WTC11 (cell line): ENCODE data around the gene NRXN3. TPM values are rescaled to one million over a fixed set of nuclear protein-coding genes. Genes with fewer than 3 reads are reported as not detected.

Experiments
- ATAC-seq: fragments of 200-7000 bp; cut with Tn5 transposase; 2 replicates; pipeline ENCODE4 v1.10.0; 2021; ENCODE audit warnings: mild to moderate bottlenecking, moderate library complexity
- CTCF ChIA-PET: fragments of 300-600 bp; sonication (Branson Sonifier 250); formaldehyde crosslinking; loops from one replicate; lab custom pipeline; 2021; ENCODE audit warnings: antibody characterized with exemption; lab: Charles Lee
- POLR2A ChIA-PET: fragments of 350-600 bp; sonication (Branson Sonifier 250); formaldehyde crosslinking; loops from one replicate; lab custom pipeline; 2021; ENCODE audit warnings: antibody characterized with exemption; lab: Charles Lee
- DNase-seq: peaks from one replicate; pipeline ENCODE4 v3.0.0; 2021; ENCODE audit warnings: low spot score
- H3K27ac Mint-ChIP-seq: 2 replicates; pipeline ENCODE4 v1.8.0; 2021; ENCODE audit warnings: mixed read lengths
- H3K27me3 Mint-ChIP-seq: 2 replicates; pipeline ENCODE4 v1.8.0; 2021; ENCODE audit warnings: low read depth, mild to moderate bottlenecking, moderate library complexity, mixed read lengths
- H3K36me3 Mint-ChIP-seq: 2 replicates; pipeline ENCODE4 v1.8.0; 2021; ENCODE audit warnings: mixed read lengths
- H3K4me1 Mint-ChIP-seq: 2 replicates; pipeline ENCODE4 v1.8.0; 2022; ENCODE audit warnings: mixed read lengths
- H3K4me3 Mint-ChIP-seq: 2 replicates; pipeline ENCODE4 v1.8.0; 2021; ENCODE audit warnings: mild to moderate bottlenecking, moderate library complexity, mixed read lengths
- H3K9me3 Mint-ChIP-seq: 2 replicates; pipeline ENCODE4 v1.8.0; 2021; ENCODE audit warnings: mixed read lengths
- ESRRA ChIP-seq: sonication (generic); formaldehyde crosslinking; IDR thresholded peaks from 2 replicates; pipeline ENCODE4 v1.8.1; 2022; ENCODE audit warnings: mild to moderate bottlenecking, missing genetic modification reagents, borderline replicate concordance
- ETV6 ChIP-seq: sonication (generic); formaldehyde crosslinking; IDR thresholded peaks from 2 replicates; pipeline ENCODE4 v1.8.1; 2022; ENCODE audit warnings: mild to moderate bottlenecking, missing genetic modification reagents
- FOXJ3 ChIP-seq: sonication (generic); formaldehyde crosslinking; IDR thresholded peaks from 2 replicates; pipeline ENCODE4 v1.9.0; 2021; ENCODE audit warnings: missing genetic modification reagents, mild to moderate bottlenecking, borderline replicate concordance
- JUN ChIP-seq: sonication (generic); formaldehyde crosslinking; IDR thresholded peaks from 2 replicates; pipeline ENCODE4 v1.8.0; 2023; ENCODE audit warnings: mild to moderate bottlenecking, missing genetic modification reagents
- NFYB ChIP-seq: sonication (generic); formaldehyde crosslinking; conservative IDR thresholded peaks from 2 replicates; pipeline ENCODE4 v1.8.0; 2022; ENCODE audit warnings: low read depth, missing genetic modification reagents
- NR1H2 ChIP-seq: sonication (generic); formaldehyde crosslinking; IDR thresholded peaks from 2 replicates; pipeline ENCODE4 v1.9.0; 2021; ENCODE audit warnings: mild to moderate bottlenecking, moderate library complexity, missing genetic modification reagents
- SMAD4 ChIP-seq: sonication (generic); formaldehyde crosslinking; IDR thresholded peaks from 2 replicates; pipeline ENCODE4 v1.8.0; 2022; ENCODE audit warnings: mild to moderate bottlenecking, missing genetic modification reagents
- SP1 ChIP-seq: sonication (generic); formaldehyde crosslinking; conservative IDR thresholded peaks from 2 replicates; pipeline ENCODE4 v1.8.1; 2022; ENCODE audit warnings: missing genetic modification reagents
- TCF7 ChIP-seq: sonication (generic); formaldehyde crosslinking; IDR thresholded peaks from 2 replicates; pipeline ENCODE4 v1.8.0; 2022; ENCODE audit warnings: mild to moderate bottlenecking, low read depth, missing genetic modification reagents, moderate library complexity
- TP53 ChIP-seq: sonication (generic); formaldehyde crosslinking; IDR thresholded peaks from 2 replicates; pipeline ENCODE4 v1.8.1; 2023; ENCODE audit warnings: mild to moderate bottlenecking, missing genetic modification reagents
- ZBTB21 ChIP-seq: sonication (generic); formaldehyde crosslinking; IDR thresholded peaks from 2 replicates; pipeline ENCODE4 v1.8.1; 2023; ENCODE audit warnings: mild to moderate bottlenecking, missing genetic modification reagents, borderline replicate concordance
- total RNA-seq: library from RNA; stranded (reverse); gene quantifications from 3 replicates; pipeline ENCODE4 v1.2.3, GENCODE V29; 2021
- TF ChIP-seq, protein P1 (sequence below): fragments of 250-450 bp; sonication (Bioruptor Pico); IDR thresholded peaks from 2 replicates; pipeline ENCODE4 v1.8.0; 2021; ENCODE audit warnings: mild to moderate bottlenecking
- TF ChIP-seq, protein P2 (sequence below): sonication (generic); formaldehyde crosslinking; IDR thresholded peaks from 2 replicates; pipeline ENCODE4 v1.8.1; 2023; ENCODE audit warnings: mild to moderate bottlenecking, missing genetic modification reagents
- TF ChIP-seq, protein P3 (sequence below): sonication (generic); formaldehyde crosslinking; IDR thresholded peaks from 2 replicates; pipeline ENCODE4 v1.8.1; 2022; ENCODE audit warnings: mild to moderate bottlenecking, moderate library complexity, missing genetic modification reagents
- TF ChIP-seq, protein P4 (sequence below): fragments of 250-450 bp; sonication (Bioruptor Pico); IDR thresholded peaks from 2 replicates; pipeline ENCODE4 v1.9.0; 2021; ENCODE audit warnings: mild to moderate bottlenecking, borderline replicate concordance
- TF ChIP-seq, protein P5 (sequence below): fragments of 250-450 bp; sonication (Bioruptor Pico); conservative IDR thresholded peaks from 2 replicates; pipeline ENCODE4 v1.9.0; 2021; ENCODE audit warnings: mild to moderate bottlenecking
- TF ChIP-seq, protein P6 (sequence below): sonication (generic); formaldehyde crosslinking; IDR thresholded peaks from 2 replicates; pipeline ENCODE4 v1.8.0; 2022; ENCODE audit warnings: mild to moderate bottlenecking, missing genetic modification reagents
- TF ChIP-seq, protein P7 (sequence below): fragments of 250-450 bp; sonication (Bioruptor Pico); IDR thresholded peaks from 2 replicates; pipeline ENCODE4 v1.9.0; 2021; ENCODE audit warnings: mild to moderate bottlenecking
- TF ChIP-seq, protein P8 (sequence below): fragments of 250-450 bp; sonication (Bioruptor Pico); IDR thresholded peaks from 2 replicates; pipeline ENCODE4 v2.1.2; 2022; ENCODE audit warnings: mild to moderate bottlenecking, moderate library complexity

The NRXN3 gene
- total RNA-seq, 1 experiment from 2014 or later: 3.0 TPM

DNA sequence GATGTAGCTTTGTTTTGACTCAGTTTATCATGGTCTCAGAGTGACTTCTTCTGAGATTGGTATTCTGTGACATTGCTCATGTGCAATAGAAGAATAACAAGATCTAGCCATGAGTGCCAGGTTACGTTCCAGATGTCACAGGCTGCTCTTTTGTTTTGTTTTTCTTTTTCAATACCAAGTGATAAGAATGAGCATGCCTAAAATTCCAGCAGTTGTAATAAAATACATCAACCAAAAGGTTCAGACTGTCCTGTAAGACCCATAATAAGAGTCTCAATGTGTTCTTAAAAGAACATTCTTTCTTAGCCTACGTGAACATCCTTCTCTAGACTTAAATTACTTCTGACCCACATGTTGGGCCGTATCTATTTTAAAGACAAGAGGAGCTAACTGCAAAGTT is 1371.9 kb downstream of the NRXN3 start:
- TF ChIP-seq FOXJ3 (CRISPR knock-in tag) (no peak), NR1H2 (CRISPR knock-in tag) (no peak), ESRRA (CRISPR knock-in tag) (no peak), SMAD4 (no peak), NFYB (CRISPR knock-in tag) (no peak), ZBTB21 (CRISPR knock-in tag) (no peak), TCF7 (CRISPR knock-in tag) (no peak), ETV6 (no peak), JUN (CRISPR knock-in tag) (no peak), SP1 (CRISPR knock-in tag) (no peak), TP53 (CRISPR knock-in tag) (no peak)
- TF ChIP-seq, protein P1, sequence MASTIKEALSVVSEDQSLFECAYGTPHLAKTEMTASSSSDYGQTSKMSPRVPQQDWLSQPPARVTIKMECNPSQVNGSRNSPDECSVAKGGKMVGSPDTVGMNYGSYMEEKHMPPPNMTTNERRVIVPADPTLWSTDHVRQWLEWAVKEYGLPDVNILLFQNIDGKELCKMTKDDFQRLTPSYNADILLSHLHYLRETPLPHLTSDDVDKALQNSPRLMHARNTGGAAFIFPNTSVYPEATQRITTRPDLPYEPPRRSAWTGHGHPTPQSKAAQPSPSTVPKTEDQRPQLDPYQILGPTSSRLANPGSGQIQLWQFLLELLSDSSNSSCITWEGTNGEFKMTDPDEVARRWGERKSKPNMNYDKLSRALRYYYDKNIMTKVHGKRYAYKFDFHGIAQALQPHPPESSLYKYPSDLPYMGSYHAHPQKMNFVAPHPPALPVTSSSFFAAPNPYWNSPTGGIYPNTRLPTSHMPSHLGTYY (CRISPR knock-in tag): no peak
- TF ChIP-seq, protein P2, sequence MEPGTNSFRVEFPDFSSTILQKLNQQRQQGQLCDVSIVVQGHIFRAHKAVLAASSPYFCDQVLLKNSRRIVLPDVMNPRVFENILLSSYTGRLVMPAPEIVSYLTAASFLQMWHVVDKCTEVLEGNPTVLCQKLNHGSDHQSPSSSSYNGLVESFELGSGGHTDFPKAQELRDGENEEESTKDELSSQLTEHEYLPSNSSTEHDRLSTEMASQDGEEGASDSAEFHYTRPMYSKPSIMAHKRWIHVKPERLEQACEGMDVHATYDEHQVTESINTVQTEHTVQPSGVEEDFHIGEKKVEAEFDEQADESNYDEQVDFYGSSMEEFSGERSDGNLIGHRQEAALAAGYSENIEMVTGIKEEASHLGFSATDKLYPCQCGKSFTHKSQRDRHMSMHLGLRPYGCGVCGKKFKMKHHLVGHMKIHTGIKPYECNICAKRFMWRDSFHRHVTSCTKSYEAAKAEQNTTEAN: no peak
- TF ChIP-seq, protein P3, sequence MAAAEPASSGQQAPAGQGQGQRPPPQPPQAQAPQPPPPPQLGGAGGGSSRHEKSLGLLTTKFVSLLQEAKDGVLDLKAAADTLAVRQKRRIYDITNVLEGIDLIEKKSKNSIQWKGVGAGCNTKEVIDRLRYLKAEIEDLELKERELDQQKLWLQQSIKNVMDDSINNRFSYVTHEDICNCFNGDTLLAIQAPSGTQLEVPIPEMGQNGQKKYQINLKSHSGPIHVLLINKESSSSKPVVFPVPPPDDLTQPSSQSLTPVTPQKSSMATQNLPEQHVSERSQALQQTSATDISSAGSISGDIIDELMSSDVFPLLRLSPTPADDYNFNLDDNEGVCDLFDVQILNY (CRISPR knock-in tag): no peak
- TF ChIP-seq, protein P4, sequence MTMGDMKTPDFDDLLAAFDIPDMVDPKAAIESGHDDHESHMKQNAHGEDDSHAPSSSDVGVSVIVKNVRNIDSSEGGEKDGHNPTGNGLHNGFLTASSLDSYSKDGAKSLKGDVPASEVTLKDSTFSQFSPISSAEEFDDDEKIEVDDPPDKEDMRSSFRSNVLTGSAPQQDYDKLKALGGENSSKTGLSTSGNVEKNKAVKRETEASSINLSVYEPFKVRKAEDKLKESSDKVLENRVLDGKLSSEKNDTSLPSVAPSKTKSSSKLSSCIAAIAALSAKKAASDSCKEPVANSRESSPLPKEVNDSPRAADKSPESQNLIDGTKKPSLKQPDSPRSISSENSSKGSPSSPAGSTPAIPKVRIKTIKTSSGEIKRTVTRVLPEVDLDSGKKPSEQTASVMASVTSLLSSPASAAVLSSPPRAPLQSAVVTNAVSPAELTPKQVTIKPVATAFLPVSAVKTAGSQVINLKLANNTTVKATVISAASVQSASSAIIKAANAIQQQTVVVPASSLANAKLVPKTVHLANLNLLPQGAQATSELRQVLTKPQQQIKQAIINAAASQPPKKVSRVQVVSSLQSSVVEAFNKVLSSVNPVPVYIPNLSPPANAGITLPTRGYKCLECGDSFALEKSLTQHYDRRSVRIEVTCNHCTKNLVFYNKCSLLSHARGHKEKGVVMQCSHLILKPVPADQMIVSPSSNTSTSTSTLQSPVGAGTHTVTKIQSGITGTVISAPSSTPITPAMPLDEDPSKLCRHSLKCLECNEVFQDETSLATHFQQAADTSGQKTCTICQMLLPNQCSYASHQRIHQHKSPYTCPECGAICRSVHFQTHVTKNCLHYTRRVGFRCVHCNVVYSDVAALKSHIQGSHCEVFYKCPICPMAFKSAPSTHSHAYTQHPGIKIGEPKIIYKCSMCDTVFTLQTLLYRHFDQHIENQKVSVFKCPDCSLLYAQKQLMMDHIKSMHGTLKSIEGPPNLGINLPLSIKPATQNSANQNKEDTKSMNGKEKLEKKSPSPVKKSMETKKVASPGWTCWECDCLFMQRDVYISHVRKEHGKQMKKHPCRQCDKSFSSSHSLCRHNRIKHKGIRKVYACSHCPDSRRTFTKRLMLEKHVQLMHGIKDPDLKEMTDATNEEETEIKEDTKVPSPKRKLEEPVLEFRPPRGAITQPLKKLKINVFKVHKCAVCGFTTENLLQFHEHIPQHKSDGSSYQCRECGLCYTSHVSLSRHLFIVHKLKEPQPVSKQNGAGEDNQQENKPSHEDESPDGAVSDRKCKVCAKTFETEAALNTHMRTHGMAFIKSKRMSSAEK (CRISPR knock-in tag): no peak
- TF ChIP-seq, protein P5, sequence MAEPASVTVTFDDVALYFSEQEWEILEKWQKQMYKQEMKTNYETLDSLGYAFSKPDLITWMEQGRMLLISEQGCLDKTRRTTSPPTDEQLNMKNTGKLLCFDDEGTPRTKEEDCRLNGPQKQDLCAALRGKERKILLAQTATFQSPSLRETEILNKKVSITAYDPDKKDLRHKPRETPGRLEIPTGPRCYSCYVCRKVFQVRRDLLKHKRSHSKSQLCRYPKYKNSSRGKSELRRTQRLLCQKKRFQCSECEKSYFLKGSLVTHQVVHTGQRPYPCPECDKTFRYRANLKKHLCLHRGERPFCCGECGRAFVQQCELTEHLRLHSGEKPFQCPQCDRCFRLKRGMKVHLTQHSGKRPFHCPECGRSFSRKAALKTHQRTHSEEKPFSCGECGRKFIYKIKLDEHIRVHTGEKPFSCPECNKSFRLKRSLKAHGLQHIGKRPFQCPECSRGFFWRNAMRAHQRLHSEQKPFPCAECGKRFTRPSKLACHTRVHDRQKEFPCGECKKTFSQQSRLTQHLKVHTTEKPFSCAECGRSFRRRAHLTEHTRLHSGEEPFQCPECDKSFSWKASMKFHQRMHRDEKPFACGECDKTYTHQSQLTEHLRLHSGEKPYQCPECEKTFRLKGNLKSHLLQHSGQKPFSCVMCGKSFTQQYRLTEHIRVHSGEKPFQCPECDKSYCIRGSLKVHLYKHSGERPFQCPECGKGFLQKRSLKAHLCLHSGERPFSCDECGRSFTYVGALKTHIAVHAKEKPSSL: no peak
- TF ChIP-seq, protein P6, sequence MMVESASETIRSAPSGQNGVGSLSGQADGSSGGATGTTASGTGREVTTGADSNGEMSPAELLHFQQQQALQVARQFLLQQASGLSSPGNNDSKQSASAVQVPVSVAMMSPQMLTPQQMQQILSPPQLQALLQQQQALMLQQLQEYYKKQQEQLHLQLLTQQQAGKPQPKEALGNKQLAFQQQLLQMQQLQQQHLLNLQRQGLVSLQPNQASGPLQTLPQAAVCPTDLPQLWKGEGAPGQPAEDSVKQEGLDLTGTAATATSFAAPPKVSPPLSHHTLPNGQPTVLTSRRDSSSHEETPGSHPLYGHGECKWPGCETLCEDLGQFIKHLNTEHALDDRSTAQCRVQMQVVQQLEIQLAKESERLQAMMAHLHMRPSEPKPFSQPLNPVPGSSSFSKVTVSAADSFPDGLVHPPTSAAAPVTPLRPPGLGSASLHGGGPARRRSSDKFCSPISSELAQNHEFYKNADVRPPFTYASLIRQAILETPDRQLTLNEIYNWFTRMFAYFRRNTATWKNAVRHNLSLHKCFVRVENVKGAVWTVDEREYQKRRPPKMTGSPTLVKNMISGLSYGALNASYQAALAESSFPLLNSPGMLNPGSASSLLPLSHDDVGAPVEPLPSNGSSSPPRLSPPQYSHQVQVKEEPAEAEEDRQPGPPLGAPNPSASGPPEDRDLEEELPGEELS: no peak
- TF ChIP-seq, protein P7, sequence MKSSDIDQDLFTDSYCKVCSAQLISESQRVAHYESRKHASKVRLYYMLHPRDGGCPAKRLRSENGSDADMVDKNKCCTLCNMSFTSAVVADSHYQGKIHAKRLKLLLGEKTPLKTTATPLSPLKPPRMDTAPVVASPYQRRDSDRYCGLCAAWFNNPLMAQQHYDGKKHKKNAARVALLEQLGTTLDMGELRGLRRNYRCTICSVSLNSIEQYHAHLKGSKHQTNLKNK (CRISPR knock-in tag): no peak
- TF ChIP-seq, protein P8, sequence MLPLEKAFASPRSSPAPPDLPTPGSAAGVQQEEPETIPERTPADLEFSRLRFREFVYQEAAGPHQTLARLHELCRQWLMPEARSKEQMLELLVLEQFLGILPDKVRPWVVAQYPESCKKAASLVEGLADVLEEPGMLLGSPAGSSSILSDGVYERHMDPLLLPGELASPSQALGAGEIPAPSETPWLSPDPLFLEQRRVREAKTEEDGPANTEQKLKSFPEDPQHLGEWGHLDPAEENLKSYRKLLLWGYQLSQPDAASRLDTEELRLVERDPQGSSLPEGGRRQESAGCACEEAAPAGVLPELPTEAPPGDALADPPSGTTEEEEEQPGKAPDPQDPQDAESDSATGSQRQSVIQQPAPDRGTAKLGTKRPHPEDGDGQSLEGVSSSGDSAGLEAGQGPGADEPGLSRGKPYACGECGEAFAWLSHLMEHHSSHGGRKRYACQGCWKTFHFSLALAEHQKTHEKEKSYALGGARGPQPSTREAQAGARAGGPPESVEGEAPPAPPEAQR: no peak
- H3K27ac Mint-ChIP-seq: no peak overlapping the region
- ATAC-seq: no peak
- ChIA-PET CTCF (no interaction called here), POLR2A (no interaction called here)
- peaks cover 9% of the 10 kb centered on the region for H3K4me1 Mint-ChIP-seq
- H3K9me3 Mint-ChIP-seq: peaks cover 35% of the 10 kb centered on the region
- no peak overlapping the region for H3K4me3 Mint-ChIP-seq
- 0 out of 2 replicates have a peak, but pooled peaks cover 7% of the 10 kb centered on the region for H3K36me3 Mint-ChIP-seq
- H3K27me3 Mint-ChIP-seq: no peaks in the 10 kb centered on the region; the same call in none of the 2 replicates
- DNase-seq: no peak
